WTC11 (cell line): ENCODE results near the gene KSR1.

Source experiments
- CTCF ChIP-seq: fragments of 200-600 bp; IDR thresholded peaks from 2 replicates; pipeline ENCODE4 v1.8.0; 2022; ENCODE audit warnings: antibody characterized with exemption
- ELF4 ChIP-seq: sonication (generic); formaldehyde crosslinking; IDR thresholded peaks from 2 replicates; pipeline ENCODE4 v1.8.1; 2022; ENCODE audit warnings: low read depth, mild to moderate bottlenecking, moderate library complexity, missing genetic modification reagents

- no peak for TF ChIP-seq CTCF
- TF ChIP-seq ELF4: no peak
Observed at GRCh38 chr17:27533874-27534815, 77.9 kb downstream of the KSR1 start.
